T-helper 1 cell treated with Interleukin-12 subunit alpha and Interleukin-12 subunit beta and Interleukin-4 antibody, amounts not matched to agents 30 μg/mL and 1 μg/mL, for 36 hours (primary cell): Measurements from ENCODE around the gene ARHGEF10L.

Source experiments
- H3K27ac Mint-ChIP-seq: one replicate; pipeline ENCODE4 v1.8.0; 2021; ENCODE audit warnings: mild to moderate bottlenecking, mixed read lengths
- H3K27me3 Mint-ChIP-seq: one replicate; pipeline ENCODE4 v1.8.0; 2021; ENCODE audit warnings: low read depth, mixed read lengths
- H3K36me3 Mint-ChIP-seq: one replicate; pipeline ENCODE4 v1.8.0; 2021; ENCODE audit warnings: low read depth, mixed read lengths
- H3K4me1 Mint-ChIP-seq: one replicate; pipeline ENCODE4 v1.8.0; 2021; ENCODE audit warnings: low read depth, mixed read lengths
- H3K4me3 Mint-ChIP-seq: one replicate; pipeline ENCODE4 v1.8.0; 2021; ENCODE audit warnings: mild to moderate bottlenecking, moderate library complexity, mixed read lengths
- H3K9me3 Mint-ChIP-seq: one replicate; pipeline ENCODE4 v1.8.0; 2021; ENCODE audit warnings: mixed read lengths

Gene ARHGEF10L

GRCh38 chr1:17655922-17656321 is 116.4 kb downstream of the ARHGEF10L start:
- Mint-ChIP-seq H3K4me3 (no peak overlapping the region), H3K9me3 (no peaks in the 10 kb centered on the region), H3K27me3 (no peaks in the 10 kb centered on the region), H3K36me3 (no peaks in the 10 kb centered on the region), H3K27ac (no peak overlapping the region), H3K4me1 (no peaks in the 10 kb centered on the region)

DNA sequence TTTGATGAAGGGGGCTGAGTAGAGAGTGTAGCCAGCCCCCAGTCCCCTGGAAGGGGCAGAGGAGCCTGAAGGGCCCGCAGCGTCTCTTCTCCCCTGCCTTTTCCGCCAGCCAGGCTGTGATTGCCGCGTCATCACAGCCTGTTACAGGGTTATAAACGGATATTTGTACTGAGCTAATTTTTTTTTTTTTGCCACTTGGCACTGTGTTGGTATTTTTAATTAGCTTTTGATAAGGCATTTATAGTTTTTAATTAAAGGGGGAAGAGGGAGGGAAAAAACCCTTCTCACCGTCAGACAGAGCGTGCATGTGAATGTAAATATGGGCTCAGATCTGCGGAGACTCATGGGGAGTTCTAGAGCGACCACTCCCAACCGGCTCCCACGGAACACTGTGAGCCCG is 117.9 kb downstream of the ARHGEF10L start:
- H3K27me3 Mint-ChIP-seq: no peaks in the 10 kb centered on the region
- no peaks in the 10 kb centered on the region for H3K9me3 Mint-ChIP-seq
- no peaks in the 10 kb centered on the region for H3K36me3 Mint-ChIP-seq
- H3K4me1 Mint-ChIP-seq: no peaks in the 10 kb centered on the region
- no peak overlapping the region for H3K4me3 Mint-ChIP-seq
- no peak overlapping the region for H3K27ac Mint-ChIP-seq

- no peak overlapping the region for H3K4me3 Mint-ChIP-seq
- no peaks in the 10 kb centered on the region for H3K36me3 Mint-ChIP-seq
- H3K4me1 Mint-ChIP-seq: no peaks in the 10 kb centered on the region
- no peaks in the 10 kb centered on the region for H3K27me3 Mint-ChIP-seq
- no peak overlapping the region for H3K27ac Mint-ChIP-seq
- H3K9me3 Mint-ChIP-seq: no peaks in the 10 kb centered on the region
These were observed 119.3 kb downstream of the ARHGEF10L start for GRCh38 chr1:17658837-17659236.

GRCh38 chr1:17661546-17662157 is 122.2 kb downstream of the ARHGEF10L start:
- H3K9me3 Mint-ChIP-seq: no peaks in the 10 kb centered on the region
- no peaks in the 10 kb centered on the region for H3K4me1 Mint-ChIP-seq
- H3K4me3 Mint-ChIP-seq: no peak overlapping the region
- no peak overlapping the region for H3K27ac Mint-ChIP-seq
- H3K36me3 Mint-ChIP-seq: no peaks in the 10 kb centered on the region
- no peaks in the 10 kb centered on the region for H3K27me3 Mint-ChIP-seq

- H3K27ac Mint-ChIP-seq: no peak overlapping the region
- H3K36me3 Mint-ChIP-seq: no peaks in the 10 kb centered on the region
- no peaks in the 10 kb centered on the region for H3K27me3 Mint-ChIP-seq
- H3K4me1 Mint-ChIP-seq: no peaks in the 10 kb centered on the region
- H3K4me3 Mint-ChIP-seq: no peak overlapping the region
- no peaks in the 10 kb centered on the region for H3K9me3 Mint-ChIP-seq
These were observed 122.8 kb downstream of the ARHGEF10L start for GRCh38 chr1:17662296-17662695.

- Mint-ChIP-seq H3K27ac (no peak overlapping the region), H3K36me3 (no peaks in the 10 kb centered on the region), H3K4me3 (no peak overlapping the region), H3K4me1 (no peaks in the 10 kb centered on the region), H3K9me3 (no peaks in the 10 kb centered on the region), H3K27me3 (no peaks in the 10 kb centered on the region)
These were observed 123.3 kb downstream of the ARHGEF10L start for GRCh38 chr1:17662786-17663185.

DNA sequence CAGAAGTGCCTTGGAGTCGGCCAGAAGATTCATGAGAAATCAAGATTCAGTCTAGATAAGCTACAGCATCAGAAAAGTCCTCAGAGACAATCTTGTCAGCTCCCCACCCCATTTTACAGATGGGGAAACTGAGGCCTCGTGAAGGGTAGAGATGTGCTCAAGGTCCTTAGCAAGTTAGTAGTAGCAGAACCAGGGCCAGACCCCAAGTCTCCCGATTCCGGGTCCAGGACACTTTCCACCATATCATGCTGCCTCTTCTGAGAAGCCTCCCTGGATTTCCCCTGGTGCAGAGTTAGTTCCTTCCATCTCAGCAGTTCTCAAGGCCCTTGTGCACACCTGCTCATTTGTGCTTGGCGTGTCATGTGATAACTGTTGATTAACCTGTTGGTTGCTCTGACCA is 124.1 kb downstream of the ARHGEF10L start:
- no peaks in the 10 kb centered on the region for H3K36me3 Mint-ChIP-seq
- H3K4me3 Mint-ChIP-seq: no peak overlapping the region
- H3K9me3 Mint-ChIP-seq: no peaks in the 10 kb centered on the region
- H3K27ac Mint-ChIP-seq: no peak overlapping the region
- H3K27me3 Mint-ChIP-seq: no peaks in the 10 kb centered on the region
- H3K4me1 Mint-ChIP-seq: no peaks in the 10 kb centered on the region

DNA sequence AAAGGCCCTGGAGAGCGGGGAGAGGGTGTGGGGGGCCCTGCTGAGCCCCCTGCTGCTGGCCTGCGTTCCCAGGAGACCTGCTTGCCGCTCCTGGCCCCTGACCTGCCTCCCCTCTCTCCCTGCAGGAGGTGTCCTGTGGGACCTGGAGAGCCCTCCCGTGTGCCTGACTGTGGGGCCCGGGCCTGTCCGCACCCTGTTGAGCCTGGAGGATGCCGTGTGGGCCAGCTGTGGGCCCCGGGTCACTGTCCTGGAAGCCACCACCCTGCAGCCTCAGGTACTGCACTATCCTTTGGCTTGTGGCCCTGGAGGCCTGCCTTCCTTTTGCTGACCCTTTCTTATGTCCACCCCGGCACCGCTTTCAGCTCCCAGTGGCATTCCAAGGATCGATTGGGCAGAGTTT is 124.8 kb downstream of the ARHGEF10L start:
- Mint-ChIP-seq H3K4me1 (no peaks in the 10 kb centered on the region), H3K36me3 (no peaks in the 10 kb centered on the region), H3K4me3 (no peak overlapping the region), H3K27ac (no peak overlapping the region), H3K9me3 (no peaks in the 10 kb centered on the region), H3K27me3 (no peaks in the 10 kb centered on the region)

DNA sequence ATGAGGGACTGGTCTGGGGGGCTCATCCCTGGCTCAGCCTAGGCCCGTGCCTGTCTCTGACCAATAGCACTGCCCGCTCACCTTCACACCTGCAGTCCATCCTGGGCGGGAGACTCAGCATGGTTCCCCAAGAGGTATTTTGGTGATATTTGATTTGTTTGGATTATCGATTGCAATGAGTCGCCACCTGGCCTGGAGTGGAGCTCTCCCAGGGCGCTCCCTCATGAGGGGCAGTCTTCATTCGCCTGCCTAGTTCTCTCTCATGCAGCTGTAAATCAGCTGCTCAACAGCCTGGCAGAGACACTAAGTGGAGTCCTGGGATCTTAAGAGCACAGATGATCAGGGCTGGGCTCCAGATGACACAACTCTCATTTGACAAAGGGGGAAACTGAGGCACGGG is 125.6 kb downstream of the ARHGEF10L start:
- Mint-ChIP-seq H3K4me3 (no peak overlapping the region), H3K36me3 (no peaks in the 10 kb centered on the region), H3K27me3 (no peaks in the 10 kb centered on the region), H3K9me3 (no peaks in the 10 kb centered on the region), H3K27ac (no peak overlapping the region), H3K4me1 (no peaks in the 10 kb centered on the region)

DNA sequence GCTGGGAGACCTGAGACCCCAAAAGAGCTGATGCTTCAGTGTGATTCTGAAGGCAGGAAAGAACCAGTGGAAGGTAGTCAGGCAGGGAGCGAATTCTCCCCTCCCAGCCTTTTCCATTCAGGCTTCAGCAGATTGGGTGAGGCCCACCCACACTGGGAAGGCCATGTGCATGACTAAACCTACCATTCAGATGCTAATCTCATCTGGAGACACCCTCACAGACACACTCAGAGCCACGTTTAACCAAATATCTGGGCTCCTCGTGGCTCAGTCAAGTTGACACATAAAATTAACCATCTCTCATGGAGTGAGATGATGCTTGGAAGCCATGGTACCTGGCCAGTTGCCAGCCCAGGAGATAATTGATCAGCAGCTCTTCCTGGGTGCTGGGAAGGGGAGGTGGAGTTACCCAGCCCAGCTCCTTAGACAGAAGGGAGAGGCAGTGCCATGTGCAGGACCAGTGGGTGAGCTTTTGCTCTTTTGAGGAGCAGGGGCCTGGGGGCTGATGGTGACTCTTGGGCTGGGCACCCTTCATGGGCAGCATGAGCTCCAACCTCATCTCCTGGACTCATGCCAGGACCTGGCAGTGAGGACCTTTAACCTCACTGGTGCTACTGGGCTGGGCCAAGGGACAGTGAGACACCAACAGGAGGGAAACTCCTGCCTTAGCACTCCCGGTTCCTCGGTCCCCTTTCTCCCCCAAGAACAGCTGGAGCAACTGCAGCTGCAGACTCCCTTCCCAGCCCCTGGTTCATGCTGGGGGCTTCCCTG is 126.6 kb downstream of the ARHGEF10L start:
- H3K36me3 Mint-ChIP-seq: no peaks in the 10 kb centered on the region
- H3K9me3 Mint-ChIP-seq: no peaks in the 10 kb centered on the region
- H3K27me3 Mint-ChIP-seq: no peaks in the 10 kb centered on the region
- no peak overlapping the region for H3K27ac Mint-ChIP-seq
- no peak overlapping the region for H3K4me3 Mint-ChIP-seq
- H3K4me1 Mint-ChIP-seq: no peaks in the 10 kb centered on the region

- H3K36me3 Mint-ChIP-seq: no peaks in the 10 kb centered on the region
- H3K27ac Mint-ChIP-seq: no peak overlapping the region
- no peak overlapping the region for H3K4me3 Mint-ChIP-seq
- H3K27me3 Mint-ChIP-seq: no peaks in the 10 kb centered on the region
- no peaks in the 10 kb centered on the region for H3K4me1 Mint-ChIP-seq
- no peaks in the 10 kb centered on the region for H3K9me3 Mint-ChIP-seq
These were observed 128.1 kb downstream of the ARHGEF10L start for GRCh38 chr1:17667641-17668040.

- Mint-ChIP-seq H3K27ac (no peak overlapping the region), H3K4me3 (no peak overlapping the region), H3K9me3 (no peaks in the 10 kb centered on the region), H3K36me3 (no peaks in the 10 kb centered on the region), H3K27me3 (no peaks in the 10 kb centered on the region), H3K4me1 (no peaks in the 10 kb centered on the region)
These were observed 128.7 kb downstream of the ARHGEF10L start for GRCh38 chr1:17668195-17668594.

DNA sequence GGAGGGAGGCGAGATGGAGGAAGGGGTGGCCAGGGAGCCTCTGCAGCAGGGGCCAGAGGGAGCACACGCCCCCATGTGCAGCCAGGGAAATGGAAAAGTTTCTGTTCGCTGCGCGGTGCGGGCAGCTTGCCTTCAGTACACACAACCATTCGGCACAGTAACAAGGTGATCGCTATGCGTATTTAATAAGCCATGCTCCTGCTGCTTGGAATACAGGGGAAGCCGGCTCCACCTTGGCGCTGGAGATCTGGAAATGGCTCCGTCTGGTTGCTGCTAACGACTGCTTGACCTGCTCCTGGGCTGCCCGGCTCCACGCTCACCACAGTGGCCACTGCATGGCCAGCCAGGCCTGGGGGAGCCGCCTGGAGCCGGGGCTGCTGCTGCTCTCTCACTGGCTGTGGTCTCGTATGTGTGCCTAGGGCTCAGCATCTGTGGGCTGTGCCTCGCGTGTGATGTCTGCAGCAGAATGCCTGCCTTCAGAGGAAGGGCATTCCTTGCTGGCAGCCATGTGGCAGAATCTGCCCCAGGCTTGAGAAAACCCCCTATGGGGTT is 129.2 kb downstream of the ARHGEF10L start:
- H3K27me3 Mint-ChIP-seq: no peaks in the 10 kb centered on the region
- no peaks in the 10 kb centered on the region for H3K9me3 Mint-ChIP-seq
- no peaks in the 10 kb centered on the region for H3K4me1 Mint-ChIP-seq
- H3K36me3 Mint-ChIP-seq: no peaks in the 10 kb centered on the region
- H3K4me3 Mint-ChIP-seq: no peak overlapping the region
- H3K27ac Mint-ChIP-seq: no peak overlapping the region

GRCh38 chr1:17669305-17669704 is 129.8 kb downstream of the ARHGEF10L start:
- Mint-ChIP-seq H3K36me3 (no peaks in the 10 kb centered on the region), H3K4me3 (no peak overlapping the region), H3K4me1 (no peaks in the 10 kb centered on the region), H3K27ac (no peak overlapping the region), H3K27me3 (no peaks in the 10 kb centered on the region), H3K9me3 (no peaks in the 10 kb centered on the region)

- H3K4me3 Mint-ChIP-seq: no peak overlapping the region
- no peaks in the 10 kb centered on the region for H3K4me1 Mint-ChIP-seq
- H3K27ac Mint-ChIP-seq: no peak overlapping the region
- no peaks in the 10 kb centered on the region for H3K9me3 Mint-ChIP-seq
- H3K36me3 Mint-ChIP-seq: no peaks in the 10 kb centered on the region
- no peaks in the 10 kb centered on the region for H3K27me3 Mint-ChIP-seq
These were observed 130.5 kb downstream of the ARHGEF10L start for GRCh38 chr1:17669866-17670451.
